ENCODE results near the gene SYS1. TPM values are rescaled to one million over a fixed set of nuclear protein-coding genes. Genes with fewer than 3 reads are reported as not detected.

SYS1 gene
- total and polyA plus RNA-seq, 2 donors (not counting 3 experiments of a cell fraction or from before 2014, with no cell fraction given): 27.4 to 79.6 TPM

GRCh38 chr20:45409521-45410272 lies 46.7 kb downstream of the SYS1 start:
- Histone ChIP-seq H3K9ac (replicated peaks; ENCODE audit: extremely low read depth, insufficient read depth, low read length) (no peak overlapping the region), H4K20me1 (replicated peaks; ENCODE audit: control insufficient read depth, extremely low read depth, insufficient read depth, low read length) (no peaks in the 10 kb centered on the region), H3K27ac (ENCODE audit: insufficient read depth, low read depth, low read length) (no peak overlapping the region), H3K4me1 (ENCODE audit: control insufficient read depth, extremely low read depth, insufficient read depth, low read length) (peaks cover 3% of the 10 kb centered on the region), H3K79me2 (ENCODE audit: control insufficient read depth, insufficient read depth, low read length) (no peaks in the 10 kb centered on the region), H3K36me3 (ENCODE audit: control insufficient read depth in 2 of 2, extremely low read depth in 1 of 2, insufficient read depth in 2 of 2, low read length in 2 of 2) (peaks cover 0 to 3% of the 10 kb centered on the region in 2 experiments), H3K9me3 (replicated peaks; ENCODE audit: control insufficient read depth, insufficient read depth, low read length) (no peaks in the 10 kb centered on the region), H3K4me2 (ENCODE audit: insufficient read depth, low read length) (no peak overlapping the region), H3K9me1 (replicated peaks; ENCODE audit: control insufficient read depth, extremely low read depth, insufficient read depth, low read length) (no peaks in the 10 kb centered on the region), H2AFZ (ENCODE audit: low read depth, low read length) (no peak overlapping the region), H3K4me3 (replicated peaks in 1 of 3; ENCODE audit: insufficient read depth in 1 of 3, low read depth in 1 of 3, low read length in 3 of 3) (no peak overlapping the region), H3K27me3 (ENCODE audit: control insufficient read depth in 2 of 2, insufficient read depth in 2 of 2, low read length in 2 of 2) (peaks cover under 1 to 4% of the 10 kb centered on the region in 2 experiments)
- ChIA-PET CTCF (interaction anchor here (1.2 kb wide), 1 partner anchor 10 kb away, joined by 3 read pairs; no protein-coding TSS in a partner anchor), POLR2A (no interaction called here)
- dilution Hi-C loops (cut with MboI; ENCODE audit: extremely low pct_ligation_motif_present, low sequenced_read_pairs): no loop called here
- intact Hi-C loops (cut with micrococcal nuclease): no loop called here
- TF ChIP-seq CTCF (IDR thresholded peaks at IDR 0.05; ENCODE audit: extremely low read depth in 1 of 2, insufficient read depth in 1 of 2, low read depth in 1 of 2, low read length in 2 of 2): no peak
- TF ChIP-seq JUN (IDR thresholded peaks at IDR 0.05; ENCODE audit: borderline replicate concordance, insufficient read depth, insufficient read length, low read depth): no peak
- TF ChIP-seq EZH2 (IDR thresholded peaks at IDR 0.05; ENCODE audit: borderline replicate concordance, low read depth, low read length, severe bottlenecking): no peak
- no peak for TF ChIP-seq MYC (IDR thresholded peaks at IDR 0.05; ENCODE audit: low read depth, low read length)
- TF ChIP-seq MAX (IDR thresholded peaks at IDR 0.05; ENCODE audit: insufficient read depth, insufficient read length): no peak
- TF ChIP-seq POLR2A (IDR thresholded peaks at IDR 0.05; ENCODE audit: low read depth, low read length): no peak
- FAIRE-seq: no peak
- no TSS peak for BruUV-seq (replicated peaks)
- no peak for DNase-seq (ENCODE audit: low read depth, low spot score)
